ENCODE measurements around the gene UNK. TPM values are rescaled to one million over a fixed set of nuclear protein-coding genes. Genes with fewer than 3 reads are reported as not detected.

UNK gene
- total and polyA plus RNA-seq, 2 of the 13 experiments (the other 11 are each of a cell fraction or from before 2014, with no cell fraction given), result 31.6 to 33.0 TPM

DNA sequence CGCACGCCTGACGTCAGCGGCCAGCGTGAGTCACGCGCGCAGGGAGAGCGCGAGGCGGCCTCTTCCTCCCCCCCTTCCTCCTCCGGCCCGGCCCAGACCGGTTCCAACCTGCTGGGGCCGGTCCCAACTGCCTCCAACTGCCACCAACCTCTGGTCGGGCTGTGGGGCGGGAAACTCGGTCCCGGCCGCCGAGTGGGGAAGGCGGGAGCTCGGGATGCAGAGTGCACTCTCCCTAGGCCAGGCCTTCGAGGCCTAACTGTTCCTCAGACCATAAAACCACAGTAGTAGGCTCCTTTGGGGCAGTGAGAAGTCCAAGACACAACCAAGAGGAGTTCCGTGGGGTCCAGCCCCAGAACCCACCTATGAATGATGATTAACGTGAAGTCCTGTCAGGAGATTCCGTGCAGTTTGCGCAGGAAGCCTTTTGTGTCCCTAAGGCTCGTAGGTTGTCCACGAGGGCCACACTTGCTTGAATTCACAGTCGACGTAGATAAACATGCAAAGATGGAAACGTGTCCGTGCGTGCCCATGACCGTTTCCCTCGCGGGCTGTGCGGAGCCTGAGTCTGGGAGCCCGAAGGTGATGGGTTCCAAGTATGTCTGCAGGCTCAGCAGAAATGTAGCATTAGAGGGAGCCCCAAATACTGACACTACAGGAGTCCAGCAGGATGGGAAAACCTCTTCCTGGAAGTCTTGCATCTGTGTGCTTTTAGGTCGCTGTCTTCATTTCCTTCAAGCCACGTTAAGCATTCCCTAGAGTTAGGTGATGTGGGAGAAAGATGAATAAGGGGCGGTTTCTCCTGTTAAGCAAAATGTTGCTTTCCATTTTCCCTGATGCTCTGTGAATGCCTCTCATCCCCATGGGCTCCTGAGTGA is 647 bp downstream of the UNK start (continued):
- TF ChIP-seq, protein P1, sequence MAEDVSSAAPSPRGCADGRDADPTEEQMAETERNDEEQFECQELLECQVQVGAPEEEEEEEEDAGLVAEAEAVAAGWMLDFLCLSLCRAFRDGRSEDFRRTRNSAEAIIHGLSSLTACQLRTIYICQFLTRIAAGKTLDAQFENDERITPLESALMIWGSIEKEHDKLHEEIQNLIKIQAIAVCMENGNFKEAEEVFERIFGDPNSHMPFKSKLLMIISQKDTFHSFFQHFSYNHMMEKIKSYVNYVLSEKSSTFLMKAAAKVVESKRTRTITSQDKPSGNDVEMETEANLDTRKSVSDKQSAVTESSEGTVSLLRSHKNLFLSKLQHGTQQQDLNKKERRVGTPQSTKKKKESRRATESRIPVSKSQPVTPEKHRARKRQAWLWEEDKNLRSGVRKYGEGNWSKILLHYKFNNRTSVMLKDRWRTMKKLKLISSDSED (CRISPR knock-in tag; IDR thresholded peaks at IDR 0.05), result no peak
- TF ChIP-seq HNRNPH1 (optimal IDR thresholded peaks at IDR 0.05; ENCODE audit: low read depth, low read length) (no peak), PAWR (CRISPR knock-in tag; IDR thresholded peaks at IDR 0.05; ENCODE audit: borderline replicate concordance) (peak; percentile 28; the same call in 1 of the 2 replicates), ZNF33B (CRISPR knock-in tag; IDR thresholded peaks at IDR 0.05) (peak; percentile 90; the same call in 1 of the 2 replicates), ATRX (CRISPR knock-in tag; IDR thresholded peaks at IDR 0.05; ENCODE audit: borderline replicate concordance) (peak; percentile 40; the same call in 1 of the 2 replicates), ZBTB42 (CRISPR knock-in tag; IDR thresholded peaks at IDR 0.05) (no peak), ZNF563 (CRISPR knock-in tag; IDR thresholded peaks at IDR 0.05) (peak; percentile 74; the same call in 1 of the 2 replicates), FOXK1 (CRISPR knock-in tag; IDR thresholded peaks at IDR 0.05; ENCODE audit: borderline replicate concordance, low read depth) (peak; percentile 11; the same call in 1 of the 2 replicates), SRY (CRISPR knock-in tag; IDR thresholded peaks at IDR 0.05) (no peak), PCBP2 (optimal IDR thresholded peaks at IDR 0.05; ENCODE audit: low read depth, low read length, poor library complexity, severe bottlenecking) (no peak), ZNF10 (CRISPR knock-in tag; IDR thresholded peaks at IDR 0.05; ENCODE audit: borderline replicate concordance, low read depth) (peak; percentile 49; the same call in 1 of the 2 replicates)
- TF ChIP-seq, protein P2, sequence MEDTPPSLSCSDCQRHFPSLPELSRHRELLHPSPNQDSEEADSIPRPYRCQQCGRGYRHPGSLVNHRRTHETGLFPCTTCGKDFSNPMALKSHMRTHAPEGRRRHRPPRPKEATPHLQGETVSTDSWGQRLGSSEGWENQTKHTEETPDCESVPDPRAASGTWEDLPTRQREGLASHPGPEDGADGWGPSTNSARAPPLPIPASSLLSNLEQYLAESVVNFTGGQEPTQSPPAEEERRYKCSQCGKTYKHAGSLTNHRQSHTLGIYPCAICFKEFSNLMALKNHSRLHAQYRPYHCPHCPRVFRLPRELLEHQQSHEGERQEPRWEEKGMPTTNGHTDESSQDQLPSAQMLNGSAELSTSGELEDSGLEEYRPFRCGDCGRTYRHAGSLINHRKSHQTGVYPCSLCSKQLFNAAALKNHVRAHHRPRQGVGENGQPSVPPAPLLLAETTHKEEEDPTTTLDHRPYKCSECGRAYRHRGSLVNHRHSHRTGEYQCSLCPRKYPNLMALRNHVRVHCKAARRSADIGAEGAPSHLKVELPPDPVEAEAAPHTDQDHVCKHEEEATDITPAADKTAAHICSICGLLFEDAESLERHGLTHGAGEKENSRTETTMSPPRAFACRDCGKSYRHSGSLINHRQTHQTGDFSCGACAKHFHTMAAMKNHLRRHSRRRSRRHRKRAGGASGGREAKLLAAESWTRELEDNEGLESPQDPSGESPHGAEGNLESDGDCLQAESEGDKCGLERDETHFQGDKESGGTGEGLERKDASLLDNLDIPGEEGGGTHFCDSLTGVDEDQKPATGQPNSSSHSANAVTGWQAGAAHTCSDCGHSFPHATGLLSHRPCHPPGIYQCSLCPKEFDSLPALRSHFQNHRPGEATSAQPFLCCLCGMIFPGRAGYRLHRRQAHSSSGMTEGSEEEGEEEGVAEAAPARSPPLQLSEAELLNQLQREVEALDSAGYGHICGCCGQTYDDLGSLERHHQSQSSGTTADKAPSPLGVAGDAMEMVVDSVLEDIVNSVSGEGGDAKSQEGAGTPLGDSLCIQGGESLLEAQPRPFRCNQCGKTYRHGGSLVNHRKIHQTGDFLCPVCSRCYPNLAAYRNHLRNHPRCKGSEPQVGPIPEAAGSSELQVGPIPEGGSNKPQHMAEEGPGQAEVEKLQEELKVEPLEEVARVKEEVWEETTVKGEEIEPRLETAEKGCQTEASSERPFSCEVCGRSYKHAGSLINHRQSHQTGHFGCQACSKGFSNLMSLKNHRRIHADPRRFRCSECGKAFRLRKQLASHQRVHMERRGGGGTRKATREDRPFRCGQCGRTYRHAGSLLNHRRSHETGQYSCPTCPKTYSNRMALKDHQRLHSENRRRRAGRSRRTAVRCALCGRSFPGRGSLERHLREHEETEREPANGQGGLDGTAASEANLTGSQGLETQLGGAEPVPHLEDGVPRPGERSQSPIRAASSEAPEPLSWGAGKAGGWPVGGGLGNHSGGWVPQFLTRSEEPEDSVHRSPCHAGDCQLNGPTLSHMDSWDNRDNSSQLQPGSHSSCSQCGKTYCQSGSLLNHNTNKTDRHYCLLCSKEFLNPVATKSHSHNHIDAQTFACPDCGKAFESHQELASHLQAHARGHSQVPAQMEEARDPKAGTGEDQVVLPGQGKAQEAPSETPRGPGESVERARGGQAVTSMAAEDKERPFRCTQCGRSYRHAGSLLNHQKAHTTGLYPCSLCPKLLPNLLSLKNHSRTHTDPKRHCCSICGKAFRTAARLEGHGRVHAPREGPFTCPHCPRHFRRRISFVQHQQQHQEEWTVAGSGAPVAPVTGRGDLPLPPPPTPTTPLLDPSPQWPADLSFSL (CRISPR knock-in tag; IDR thresholded peaks at IDR 0.05), result no peak
- TF ChIP-seq, protein P3, sequence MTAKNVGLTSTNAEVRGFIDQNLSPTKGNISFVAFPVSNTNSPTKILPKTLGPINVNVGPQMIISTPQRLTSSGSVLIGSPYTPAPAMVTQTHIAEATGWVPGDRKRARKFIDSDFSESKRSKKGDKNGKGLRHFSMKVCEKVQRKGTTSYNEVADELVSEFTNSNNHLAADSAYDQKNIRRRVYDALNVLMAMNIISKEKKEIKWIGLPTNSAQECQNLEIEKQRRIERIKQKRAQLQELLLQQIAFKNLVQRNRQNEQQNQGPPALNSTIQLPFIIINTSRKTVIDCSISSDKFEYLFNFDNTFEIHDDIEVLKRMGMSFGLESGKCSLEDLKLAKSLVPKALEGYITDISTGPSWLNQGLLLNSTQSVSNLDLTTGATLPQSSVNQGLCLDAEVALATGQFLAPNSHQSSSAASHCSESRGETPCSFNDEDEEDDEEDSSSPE (CRISPR knock-in tag; IDR thresholded peaks at IDR 0.05), result peak; percentile 97
- TF ChIP-seq, protein P4, sequence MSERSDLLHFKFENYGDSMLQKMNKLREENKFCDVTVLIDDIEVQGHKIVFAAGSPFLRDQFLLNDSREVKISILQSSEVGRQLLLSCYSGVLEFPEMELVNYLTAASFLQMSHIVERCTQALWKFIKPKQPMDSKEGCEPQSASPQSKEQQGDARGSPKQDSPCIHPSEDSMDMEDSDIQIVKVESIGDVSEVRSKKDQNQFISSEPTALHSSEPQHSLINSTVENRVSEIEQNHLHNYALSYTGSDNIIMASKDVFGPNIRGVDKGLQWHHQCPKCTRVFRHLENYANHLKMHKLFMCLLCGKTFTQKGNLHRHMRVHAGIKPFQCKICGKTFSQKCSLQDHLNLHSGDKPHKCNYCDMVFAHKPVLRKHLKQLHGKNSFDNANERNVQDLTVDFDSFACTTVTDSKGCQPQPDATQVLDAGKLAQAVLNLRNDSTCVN (CRISPR knock-in tag; IDR thresholded peaks at IDR 0.05; ENCODE audit: borderline replicate concordance), result peak; percentile 13
- TF ChIP-seq, protein P5, sequence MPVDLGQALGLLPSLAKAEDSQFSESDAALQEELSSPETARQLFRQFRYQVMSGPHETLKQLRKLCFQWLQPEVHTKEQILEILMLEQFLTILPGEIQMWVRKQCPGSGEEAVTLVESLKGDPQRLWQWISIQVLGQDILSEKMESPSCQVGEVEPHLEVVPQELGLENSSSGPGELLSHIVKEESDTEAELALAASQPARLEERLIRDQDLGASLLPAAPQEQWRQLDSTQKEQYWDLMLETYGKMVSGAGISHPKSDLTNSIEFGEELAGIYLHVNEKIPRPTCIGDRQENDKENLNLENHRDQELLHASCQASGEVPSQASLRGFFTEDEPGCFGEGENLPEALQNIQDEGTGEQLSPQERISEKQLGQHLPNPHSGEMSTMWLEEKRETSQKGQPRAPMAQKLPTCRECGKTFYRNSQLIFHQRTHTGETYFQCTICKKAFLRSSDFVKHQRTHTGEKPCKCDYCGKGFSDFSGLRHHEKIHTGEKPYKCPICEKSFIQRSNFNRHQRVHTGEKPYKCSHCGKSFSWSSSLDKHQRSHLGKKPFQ (CRISPR knock-in tag; IDR thresholded peaks at IDR 0.05; ENCODE audit: insufficient replicate concordance), result peak; percentile 93

Data from HepG2 (cell line).